ENCODE data around the gene SLC43A3. TPM values are rescaled to one million over a fixed set of nuclear protein-coding genes. Genes with fewer than 3 reads are reported as not detected.

Gene SLC43A3
- total RNA-seq = 10 to 100 TPM; 23.1 to 30.0 TPM

DNA sequence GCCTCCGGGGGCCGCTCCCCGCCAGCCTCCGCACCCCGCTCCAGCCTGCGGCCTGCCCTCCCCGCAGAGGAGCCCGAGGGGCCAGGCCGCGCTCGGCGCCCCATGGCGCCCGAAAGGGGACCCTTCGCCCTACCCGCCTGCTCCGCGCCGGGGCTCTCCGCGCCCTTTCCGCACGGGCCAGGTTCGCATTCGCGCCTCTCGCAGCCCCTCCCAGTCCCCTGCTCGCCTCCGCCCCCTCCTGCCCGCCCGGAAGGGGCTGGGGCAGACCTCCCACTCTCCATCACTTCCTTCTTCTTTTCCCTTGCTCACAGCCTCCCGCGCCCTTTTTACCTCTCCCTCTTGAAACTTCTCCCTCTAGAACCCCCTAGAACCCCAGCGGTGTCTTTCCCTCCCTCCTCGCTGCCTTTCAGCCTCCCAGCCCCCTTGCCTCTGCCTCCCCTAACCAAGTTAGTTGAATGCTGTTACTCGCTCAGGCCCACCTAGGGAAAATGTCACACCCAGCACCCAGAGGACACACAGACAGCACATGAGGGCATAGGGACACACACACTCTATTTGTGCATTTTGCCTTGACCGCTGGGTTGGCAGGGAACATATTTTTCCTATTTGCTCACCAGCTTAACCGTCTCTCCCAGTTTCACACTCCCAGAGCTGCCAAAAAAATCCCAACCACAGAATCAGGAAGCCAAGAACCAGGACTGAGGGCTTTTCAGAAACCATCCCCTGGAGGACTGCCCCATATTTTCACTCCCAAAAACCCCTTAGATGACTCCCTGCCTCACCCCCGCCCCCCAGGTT, at the start of gene SLC43A3:
TSS of gene SLC43A3 (minus strand) at position 193 of the 798 bp plus-strand sequence. CDS start 949 bp downstream, outside the sequence.
- H3K9me3 ChIP-seq = no peaks in the 10 kb centered on the region
- intact Hi-C loops (cut with DNase I) = no loop called here
- DNase-seq (peak; percentile 49 to 80 (median 66)), ATAC-seq (peak; percentile 69)
- peak in 2 of 3 donors; percentile 57 to 59 for TF ChIP-seq POLR2A (IDR thresholded peaks at IDR 0.05)
- TF ChIP-seq, protein P1, sequence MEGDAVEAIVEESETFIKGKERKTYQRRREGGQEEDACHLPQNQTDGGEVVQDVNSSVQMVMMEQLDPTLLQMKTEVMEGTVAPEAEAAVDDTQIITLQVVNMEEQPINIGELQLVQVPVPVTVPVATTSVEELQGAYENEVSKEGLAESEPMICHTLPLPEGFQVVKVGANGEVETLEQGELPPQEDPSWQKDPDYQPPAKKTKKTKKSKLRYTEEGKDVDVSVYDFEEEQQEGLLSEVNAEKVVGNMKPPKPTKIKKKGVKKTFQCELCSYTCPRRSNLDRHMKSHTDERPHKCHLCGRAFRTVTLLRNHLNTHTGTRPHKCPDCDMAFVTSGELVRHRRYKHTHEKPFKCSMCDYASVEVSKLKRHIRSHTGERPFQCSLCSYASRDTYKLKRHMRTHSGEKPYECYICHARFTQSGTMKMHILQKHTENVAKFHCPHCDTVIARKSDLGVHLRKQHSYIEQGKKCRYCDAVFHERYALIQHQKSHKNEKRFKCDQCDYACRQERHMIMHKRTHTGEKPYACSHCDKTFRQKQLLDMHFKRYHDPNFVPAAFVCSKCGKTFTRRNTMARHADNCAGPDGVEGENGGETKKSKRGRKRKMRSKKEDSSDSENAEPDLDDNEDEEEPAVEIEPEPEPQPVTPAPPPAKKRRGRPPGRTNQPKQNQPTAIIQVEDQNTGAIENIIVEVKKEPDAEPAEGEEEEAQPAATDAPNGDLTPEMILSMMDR (IDR thresholded peaks at IDR 0.05) = no peak
- peak within 1 kb of the TSS; percentile 78 to 94 (median 90) for H3K27ac ChIP-seq
- no peaks in the 10 kb centered on the region for H3K36me3 ChIP-seq (replicated peaks in 1 of 2; ENCODE audit: insufficient read depth in 1 of 2, low read depth in 2 of 2)
- peaks cover 56% of the 10 kb centered on the region for H3K4me1 ChIP-seq
- no peak within 1 kb of the TSS for H3K4me3 ChIP-seq
- WGBS, 2 donors = 12 to 20% methylated on average over 35 to 37 of the region's 39 CpGs
- H3K27me3 ChIP-seq = no peaks in the 10 kb centered on the region

GRCh38 chr11:57476047-57476756, 49.3 kb upstream of the SLC43A3 start:
- H3K27me3 ChIP-seq = no peaks in the 10 kb centered on the region
- no peaks in the 10 kb centered on the region for H3K36me3 ChIP-seq (replicated peaks in 1 of 2; ENCODE audit: insufficient read depth in 1 of 2, low read depth in 2 of 2)
- H3K4me1 ChIP-seq = peaks cover 41% of the 10 kb centered on the region
- no peaks in the 10 kb centered on the region for H3K9me3 ChIP-seq
- ATAC-seq (peak; percentile 55), DNase-seq (peak; percentile 59 to 71 (median 66))
- no peak overlapping the region for H3K4me3 ChIP-seq
- intact Hi-C loops (cut with DNase I) = no loop called here
- 6 to 13% methylated on average over 19 to 73 of the region's 80 CpGs for WGBS, 2 donors
- no peak for TF ChIP-seq POLR2A (IDR thresholded peaks at IDR 0.05)
- TF ChIP-seq, protein P1 (IDR thresholded peaks at IDR 0.05) = no peak
- H3K27ac ChIP-seq = peak overlapping the region; percentile 51 to 86 (median 69)

- intact Hi-C loops (cut with DNase I) = no loop called here
- TF ChIP-seq POLR2A (IDR thresholded peaks at IDR 0.05) = no peak
- TF ChIP-seq, protein P1 (IDR thresholded peaks at IDR 0.05) = no peak
- Histone ChIP-seq H3K4me1 (peaks cover 41% of the 10 kb centered on the region), H3K36me3 (replicated peaks in 1 of 2; ENCODE audit: insufficient read depth in 1 of 2, low read depth in 2 of 2) (no peaks in the 10 kb centered on the region), H3K4me3 (no peak overlapping the region), H3K9me3 (no peaks in the 10 kb centered on the region), H3K27me3 (no peaks in the 10 kb centered on the region), H3K27ac (no peak overlapping the region)
- ATAC-seq = no peak
- WGBS, 2 donors = 76 to 83% methylated on average over 2 to 5 of the region's 5 CpGs
- no peak for DNase-seq
These were observed 48.7 kb upstream of the SLC43A3 start for GRCh38 chr11:57475671-57476046.

- TF ChIP-seq POLR2A (IDR thresholded peaks at IDR 0.05) = no peak
- TF ChIP-seq, protein P1 (IDR thresholded peaks at IDR 0.05) = no peak
- H3K27ac ChIP-seq = no peak overlapping the region
- ATAC-seq (no peak), DNase-seq (no peak)
- no peaks in the 10 kb centered on the region for H3K9me3 ChIP-seq
- intact Hi-C loops (cut with DNase I) = no loop called here
- H3K36me3 ChIP-seq (replicated peaks in 1 of 2; ENCODE audit: insufficient read depth in 1 of 2, low read depth in 2 of 2) = no peaks in the 10 kb centered on the region
- peaks cover 36% of the 10 kb centered on the region for H3K4me1 ChIP-seq
- WGBS, 2 donors = 36 to 57% methylated on average over 1 of the region's 1 CpG
- no peaks in the 10 kb centered on the region for H3K27me3 ChIP-seq
- no peak overlapping the region for H3K4me3 ChIP-seq
These were observed 48.3 kb upstream of the SLC43A3 start for GRCh38 chr11:57475191-57475590.

Measured in body of pancreas (tissue), 4 donors.